HepG2 (cell line): ENCODE results near the gene FBH1. TPM values are rescaled to one million over a fixed set of nuclear protein-coding genes. Genes with fewer than 3 reads are reported as not detected.

Experiments
- ADNP ChIP-seq: sonication (generic); formaldehyde crosslinking; IDR thresholded peaks from 2 replicates; pipeline ENCODE4 v1.4.0; 2020; ENCODE audit warnings: missing genetic modification reagents
- AKAP8 ChIP-seq: sonication (generic); formaldehyde crosslinking; IDR thresholded peaks from 2 replicates; pipeline ENCODE4 v1.5.1; 2020; ENCODE audit warnings: mild to moderate bottlenecking, missing genetic modification reagents
- CCDC6 ChIP-seq: sonication (generic); formaldehyde crosslinking; IDR thresholded peaks from 2 replicates; pipeline ENCODE4 v1.8.1; 2022; ENCODE audit warnings: mild to moderate bottlenecking, missing genetic modification reagents, moderate library complexity
- CREB1 ChIP-seq, 2 experiments: fragments of 450-650 bp in 1 of 2; IDR thresholded peaks; 2 replicates each; pipeline ENCODE4 v1.6.1; 2016 to 2017; ENCODE audit warnings: control low read depth in 1 of 2, mild to moderate bottlenecking in 1 of 2, missing compliant biosample characterization in 1 of 2, missing genetic modification characterization in 1 of 2
- JDP2 ChIP-seq: sonication (generic); formaldehyde crosslinking; IDR thresholded peaks from 2 replicates; pipeline ENCODE4 v1.8.1; 2022; ENCODE audit warnings: missing genetic modification reagents, borderline replicate concordance
- KDM1A ChIP-seq: IDR thresholded peaks from 2 replicates; pipeline ENCODE4 v1.6.1; 2016; ENCODE audit warnings: missing compliant biosample characterization
- KDM6A ChIP-seq: IDR thresholded peaks from 2 replicates; pipeline ENCODE4 v1.6.1; 2016; ENCODE audit warnings: low read depth
- NR1H2 ChIP-seq: sonication (generic); formaldehyde crosslinking; IDR thresholded peaks from 2 replicates; pipeline ENCODE4 v1.8.1; 2022; ENCODE audit warnings: low read depth, missing genetic modification reagents, borderline replicate concordance
- SP2 ChIP-seq: sonication (generic); formaldehyde crosslinking; IDR thresholded peaks from 2 replicates; pipeline ENCODE4 v1.5.1; 2020; ENCODE audit warnings: mild to moderate bottlenecking, missing genetic modification reagents
- ZFP41 ChIP-seq: sonication (generic); formaldehyde crosslinking; IDR thresholded peaks from 2 replicates; pipeline ENCODE4 v1.4.0; 2020; ENCODE audit warnings: mild to moderate bottlenecking, missing genetic modification reagents, borderline replicate concordance
- ZNF180 ChIP-seq: sonication (generic); formaldehyde crosslinking; IDR thresholded peaks from 2 replicates; pipeline ENCODE4 v1.4.0; 2020; ENCODE audit warnings: low read depth, missing genetic modification reagents, borderline replicate concordance
- ZNF205 ChIP-seq: IDR thresholded peaks from 2 replicates; pipeline ENCODE4 v1.6.1; 2018; ENCODE audit warnings: missing biosample characterization, missing genetic modification reagents
- ZNF225 ChIP-seq: sonication (generic); formaldehyde crosslinking; IDR thresholded peaks from 2 replicates; pipeline ENCODE4 v1.4.0; 2020; ENCODE audit warnings: mild to moderate bottlenecking, missing genetic modification reagents
- ZNF232 ChIP-seq: sonication (generic); formaldehyde crosslinking; IDR thresholded peaks from 2 replicates; pipeline ENCODE4 v1.4.0; 2020; ENCODE audit warnings: missing genetic modification reagents, borderline replicate concordance
- ZNF672 ChIP-seq: sonication (generic); formaldehyde crosslinking; IDR thresholded peaks from 2 replicates; pipeline ENCODE4 v1.8.1; 2022; ENCODE audit warnings: missing genetic modification reagents
- ZNF749 ChIP-seq: sonication (generic); formaldehyde crosslinking; IDR thresholded peaks from 2 replicates; pipeline ENCODE4 v1.8.0; 2022; ENCODE audit warnings: mild to moderate bottlenecking, missing genetic modification reagents, moderate library complexity, borderline replicate concordance
- polyA plus RNA-seq, 8 experiments: library from polyadenylated mRNA; depleted of rRNA in 3 of 8; stranded (reverse) in 7 of 8; unstranded in 1 of 8; fragments of >200 nt; fragmentation: Illumina TruSeq in 4 of 8; extraction: Trizol in 4 of 8; gene quantifications; 2 replicates each; pipeline versions ENCODE4 v1.2.1 to v1.2.3, GENCODE V29; 2011 to 2016; ENCODE audit warnings: low read depth in 4 of 8, missing spikeins in 1 of 8, mixed read lengths in 1 of 8; ENCODE audit not compliant: insufficient read depth in 1 of 8
- total RNA-seq, 5 experiments: library from RNA; depleted of rRNA; stranded (reverse); fragments of >200 nt; fragmentation: Illumina TruSeq; extraction: Trizol; gene quantifications; 2 replicates each; pipeline ENCODE4 v1.2.3, GENCODE V29; 2016; ENCODE audit warnings: low read depth in 1 of 5
- TF ChIP-seq, protein P1 (sequence below): sonication (generic); formaldehyde crosslinking; IDR thresholded peaks from 2 replicates; pipeline ENCODE4 v1.4.0; 2020; ENCODE audit warnings: missing genetic modification reagents
- TF ChIP-seq, protein P2 (sequence below): sonication (generic); formaldehyde crosslinking; IDR thresholded peaks from 2 replicates; pipeline ENCODE4 v1.9.0; 2022; ENCODE audit warnings: low read depth, missing genetic modification reagents
- TF ChIP-seq, protein P3 (sequence below): sonication (generic); formaldehyde crosslinking; IDR thresholded peaks from 2 replicates; pipeline ENCODE4 v1.8.0; 2022; ENCODE audit warnings: mild to moderate bottlenecking, missing genetic modification reagents; ENCODE audit not compliant: insufficient replicate concordance
- TF ChIP-seq, protein P4 (sequence below): IDR thresholded peaks from 2 replicates; pipeline ENCODE4 v1.6.1; 2016; ENCODE audit warnings: low read depth, missing genetic modification reagents, missing compliant biosample characterization

Gene FBH1
- total and polyA plus RNA-seq, 2 of the 13 experiments (the other 11 are each of a cell fraction or from before 2014, with no cell fraction given): 48.8 to 60.3 TPM

DNA sequence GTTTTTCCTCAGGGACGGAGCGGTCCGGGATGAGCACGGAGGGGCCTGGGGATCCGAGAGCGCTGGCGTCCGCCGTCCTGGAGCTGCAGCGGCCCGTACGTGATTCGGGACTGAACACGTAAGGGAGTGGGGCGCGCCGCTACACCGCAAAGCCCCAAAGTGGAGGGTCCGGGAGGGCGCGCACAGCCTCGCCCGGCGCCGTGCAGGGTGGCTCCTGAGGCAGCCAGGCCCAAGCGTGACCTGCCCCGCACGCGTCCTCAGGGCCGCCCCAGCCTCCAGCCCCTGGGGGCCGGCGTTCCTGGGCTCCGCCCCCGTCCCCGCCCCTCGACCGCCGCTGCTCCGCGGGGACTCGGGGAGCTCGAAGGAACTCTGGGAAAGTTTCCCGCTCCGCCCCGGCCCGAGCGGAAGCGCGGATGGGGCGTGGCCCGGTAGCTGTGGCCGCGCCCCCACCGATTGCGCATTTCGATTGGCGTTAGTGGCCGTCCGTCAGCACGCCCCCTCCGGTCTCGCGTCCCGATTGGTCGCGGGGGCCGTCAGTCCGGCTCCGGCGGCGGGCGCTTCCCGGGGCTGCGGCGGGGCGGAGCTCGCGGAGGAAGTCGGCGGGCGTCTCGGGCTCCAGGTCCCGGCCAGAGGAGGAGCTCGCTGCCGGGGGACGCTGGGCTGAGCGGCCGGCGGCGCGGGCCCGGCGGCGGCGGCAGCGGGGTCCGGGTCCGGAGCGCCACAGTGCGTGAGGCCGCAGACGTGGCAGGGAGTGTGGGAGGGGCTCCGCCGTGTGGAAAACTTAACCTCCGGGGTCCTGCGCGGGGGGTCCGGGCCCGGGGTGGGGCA lies at the start of gene FBH1, which contains the start of gene ANKRD16 (continued):
- TF ChIP-seq, protein P1, sequence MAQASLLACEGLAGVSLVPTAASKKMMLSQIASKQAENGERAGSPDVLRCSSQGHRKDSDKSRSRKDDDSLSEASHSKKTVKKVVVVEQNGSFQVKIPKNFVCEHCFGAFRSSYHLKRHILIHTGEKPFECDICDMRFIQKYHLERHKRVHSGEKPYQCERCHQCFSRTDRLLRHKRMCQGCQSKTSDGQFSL: peak; percentile 43; the same call in 1 of the 2 replicates
- TF ChIP-seq ZNF672: no peak
- TF ChIP-seq JDP2 (CRISPR knock-in tag): no peak
- TF ChIP-seq, protein P2, sequence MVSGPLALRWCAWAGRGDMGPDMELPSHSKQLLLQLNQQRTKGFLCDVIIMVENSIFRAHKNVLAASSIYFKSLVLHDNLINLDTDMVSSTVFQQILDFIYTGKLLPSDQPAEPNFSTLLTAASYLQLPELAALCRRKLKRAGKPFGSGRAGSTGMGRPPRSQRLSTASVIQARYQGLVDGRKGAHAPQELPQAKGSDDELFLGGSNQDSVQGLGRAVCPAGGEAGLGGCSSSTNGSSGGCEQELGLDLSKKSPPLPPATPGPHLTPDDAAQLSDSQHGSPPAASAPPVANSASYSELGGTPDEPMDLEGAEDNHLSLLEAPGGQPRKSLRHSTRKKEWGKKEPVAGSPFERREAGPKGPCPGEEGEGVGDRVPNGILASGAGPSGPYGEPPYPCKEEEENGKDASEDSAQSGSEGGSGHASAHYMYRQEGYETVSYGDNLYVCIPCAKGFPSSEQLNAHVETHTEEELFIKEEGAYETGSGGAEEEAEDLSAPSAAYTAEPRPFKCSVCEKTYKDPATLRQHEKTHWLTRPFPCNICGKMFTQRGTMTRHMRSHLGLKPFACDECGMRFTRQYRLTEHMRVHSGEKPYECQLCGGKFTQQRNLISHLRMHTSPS (CRISPR knock-in tag): 0 out of 2 replicates have a peak, but pooled peaks have one; percentile 48
- peak; percentile 60; the same call in 1 of the 2 replicates for TF ChIP-seq NR1H2 (CRISPR knock-in tag)
- TF ChIP-seq ZNF232 (CRISPR knock-in tag): peak; percentile 89
- no peak for TF ChIP-seq ADNP (CRISPR knock-in tag)
- peak; percentile 88 for TF ChIP-seq ZNF225 (CRISPR knock-in tag)
- peak; percentile 13; the same call in 1 of the 2 replicates for TF ChIP-seq ZNF749 (CRISPR knock-in tag)
- TF ChIP-seq AKAP8 (CRISPR knock-in tag): no peak; the same call in 1 of the 2 replicates
- TF ChIP-seq, protein P3, sequence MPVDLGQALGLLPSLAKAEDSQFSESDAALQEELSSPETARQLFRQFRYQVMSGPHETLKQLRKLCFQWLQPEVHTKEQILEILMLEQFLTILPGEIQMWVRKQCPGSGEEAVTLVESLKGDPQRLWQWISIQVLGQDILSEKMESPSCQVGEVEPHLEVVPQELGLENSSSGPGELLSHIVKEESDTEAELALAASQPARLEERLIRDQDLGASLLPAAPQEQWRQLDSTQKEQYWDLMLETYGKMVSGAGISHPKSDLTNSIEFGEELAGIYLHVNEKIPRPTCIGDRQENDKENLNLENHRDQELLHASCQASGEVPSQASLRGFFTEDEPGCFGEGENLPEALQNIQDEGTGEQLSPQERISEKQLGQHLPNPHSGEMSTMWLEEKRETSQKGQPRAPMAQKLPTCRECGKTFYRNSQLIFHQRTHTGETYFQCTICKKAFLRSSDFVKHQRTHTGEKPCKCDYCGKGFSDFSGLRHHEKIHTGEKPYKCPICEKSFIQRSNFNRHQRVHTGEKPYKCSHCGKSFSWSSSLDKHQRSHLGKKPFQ (CRISPR knock-in tag): peak; percentile 78
- TF ChIP-seq KDM6A (CRISPR knock-in tag): no peak
- no peak for TF ChIP-seq ZFP41
- TF ChIP-seq SP2: peak; percentile 99
- peak; percentile 88; the same call in 1 of the 2 replicates for TF ChIP-seq CCDC6 (CRISPR knock-in tag)
- TF ChIP-seq ZNF205: peak; percentile 37; the same call in 1 of the 2 replicates
- TF ChIP-seq KDM1A: no peak
- TF ChIP-seq, protein P4, sequence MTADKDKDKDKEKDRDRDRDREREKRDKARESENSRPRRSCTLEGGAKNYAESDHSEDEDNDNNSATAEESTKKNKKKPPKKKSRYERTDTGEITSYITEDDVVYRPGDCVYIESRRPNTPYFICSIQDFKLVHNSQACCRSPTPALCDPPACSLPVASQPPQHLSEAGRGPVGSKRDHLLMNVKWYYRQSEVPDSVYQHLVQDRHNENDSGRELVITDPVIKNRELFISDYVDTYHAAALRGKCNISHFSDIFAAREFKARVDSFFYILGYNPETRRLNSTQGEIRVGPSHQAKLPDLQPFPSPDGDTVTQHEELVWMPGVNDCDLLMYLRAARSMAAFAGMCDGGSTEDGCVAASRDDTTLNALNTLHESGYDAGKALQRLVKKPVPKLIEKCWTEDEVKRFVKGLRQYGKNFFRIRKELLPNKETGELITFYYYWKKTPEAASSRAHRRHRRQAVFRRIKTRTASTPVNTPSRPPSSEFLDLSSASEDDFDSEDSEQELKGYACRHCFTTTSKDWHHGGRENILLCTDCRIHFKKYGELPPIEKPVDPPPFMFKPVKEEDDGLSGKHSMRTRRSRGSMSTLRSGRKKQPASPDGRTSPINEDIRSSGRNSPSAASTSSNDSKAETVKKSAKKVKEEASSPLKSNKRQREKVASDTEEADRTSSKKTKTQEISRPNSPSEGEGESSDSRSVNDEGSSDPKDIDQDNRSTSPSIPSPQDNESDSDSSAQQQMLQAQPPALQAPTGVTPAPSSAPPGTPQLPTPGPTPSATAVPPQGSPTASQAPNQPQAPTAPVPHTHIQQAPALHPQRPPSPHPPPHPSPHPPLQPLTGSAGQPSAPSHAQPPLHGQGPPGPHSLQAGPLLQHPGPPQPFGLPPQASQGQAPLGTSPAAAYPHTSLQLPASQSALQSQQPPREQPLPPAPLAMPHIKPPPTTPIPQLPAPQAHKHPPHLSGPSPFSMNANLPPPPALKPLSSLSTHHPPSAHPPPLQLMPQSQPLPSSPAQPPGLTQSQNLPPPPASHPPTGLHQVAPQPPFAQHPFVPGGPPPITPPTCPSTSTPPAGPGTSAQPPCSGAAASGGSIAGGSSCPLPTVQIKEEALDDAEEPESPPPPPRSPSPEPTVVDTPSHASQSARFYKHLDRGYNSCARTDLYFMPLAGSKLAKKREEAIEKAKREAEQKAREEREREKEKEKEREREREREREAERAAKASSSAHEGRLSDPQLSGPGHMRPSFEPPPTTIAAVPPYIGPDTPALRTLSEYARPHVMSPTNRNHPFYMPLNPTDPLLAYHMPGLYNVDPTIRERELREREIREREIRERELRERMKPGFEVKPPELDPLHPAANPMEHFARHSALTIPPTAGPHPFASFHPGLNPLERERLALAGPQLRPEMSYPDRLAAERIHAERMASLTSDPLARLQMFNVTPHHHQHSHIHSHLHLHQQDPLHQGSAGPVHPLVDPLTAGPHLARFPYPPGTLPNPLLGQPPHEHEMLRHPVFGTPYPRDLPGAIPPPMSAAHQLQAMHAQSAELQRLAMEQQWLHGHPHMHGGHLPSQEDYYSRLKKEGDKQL (CRISPR knock-in tag): no peak
- no peak for TF ChIP-seq ZNF180
- peak; percentile 89 for TF ChIP-seq CREB1 (IDR thresholded peaks at IDR 0.05)
- no peak for TF ChIP-seq CREB1 (CRISPR knock-in tag; IDR thresholded peaks at IDR 0.05)
